ENCODE measurements around the gene NID2.

Gene NID2

DNA sequence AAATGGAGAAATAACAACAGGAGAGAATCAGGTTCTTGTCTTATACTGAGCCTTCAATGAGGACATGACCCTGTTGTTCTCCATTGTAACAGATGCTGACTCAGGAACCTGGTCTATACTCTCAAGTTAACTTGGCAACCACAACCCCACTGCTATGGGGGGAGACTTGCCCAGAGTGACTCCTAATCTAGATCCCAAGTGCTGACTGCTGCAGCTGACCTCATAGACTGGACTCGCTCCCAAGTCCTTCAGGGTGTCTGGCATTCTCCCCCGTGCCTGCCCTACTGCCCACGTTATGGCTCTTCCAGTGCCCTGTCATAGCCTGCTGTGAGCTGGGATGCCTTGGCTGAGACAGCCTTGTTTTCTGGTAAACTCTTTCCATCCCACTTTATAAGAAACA is 37.1 kb downstream of the NID2 start:
- DNase-seq: peak in 1 of 56 donors; percentile 17

GRCh38 chr14:52029881-52030280 is 39.0 kb downstream of the NID2 start:
- DNase-seq: no peak

DNA sequence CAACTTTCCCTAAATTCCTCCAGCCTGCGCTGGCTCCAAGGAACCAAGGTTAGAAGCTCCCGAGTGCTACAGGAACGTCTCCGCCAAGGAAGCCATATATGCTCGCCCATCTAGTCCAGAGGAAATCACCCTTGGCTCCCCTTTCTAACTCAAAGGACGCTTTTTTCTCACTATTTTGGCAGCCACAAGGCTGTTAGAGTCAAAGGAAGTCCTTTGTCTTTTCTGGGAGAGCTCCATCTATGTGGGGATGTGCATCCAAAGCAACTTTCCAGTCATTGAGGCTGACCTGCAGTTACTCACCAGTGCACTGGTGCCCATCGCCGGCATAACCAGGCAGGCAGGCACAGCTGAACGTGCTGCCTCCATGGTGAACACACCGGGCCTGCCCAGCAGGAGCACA is 42.0 kb downstream of the NID2 start:
- DNase-seq: peak in 27 of 56 donors; percentile 3 to 41 (median 21)

DNA sequence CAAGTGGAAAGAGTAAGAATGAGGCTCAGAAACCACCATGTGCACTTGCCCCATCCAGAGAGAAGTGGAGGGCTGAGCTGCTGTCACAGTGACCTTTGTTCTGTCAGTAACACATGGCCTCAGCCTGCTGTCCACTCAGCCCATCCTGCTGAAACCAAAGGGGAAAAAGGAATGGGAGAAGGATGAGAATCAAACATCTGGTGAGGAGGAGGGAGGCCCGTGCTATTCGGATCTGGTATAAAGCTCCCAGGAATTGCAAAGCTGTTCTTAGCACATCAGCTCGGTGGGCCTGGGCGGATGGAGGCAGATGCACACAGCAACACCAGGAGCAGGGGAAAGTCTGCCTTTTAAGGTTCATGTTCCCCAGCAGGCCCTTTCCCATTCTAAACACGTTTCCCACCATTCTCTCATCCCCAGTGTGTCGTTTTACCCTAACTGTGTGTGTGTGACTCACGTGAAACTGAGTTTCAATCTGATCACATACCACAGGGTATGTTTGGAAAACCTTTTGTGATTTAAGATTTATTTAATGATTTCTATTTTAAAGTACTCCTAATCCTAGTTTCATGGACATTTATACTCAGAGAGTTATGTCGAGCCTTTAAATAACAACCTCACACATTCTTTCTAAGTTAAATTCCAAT is 42.7 kb downstream of the NID2 start:
- DNase-seq: peak in 9 of 56 donors; percentile 7 to 25 (median 11)

DNA sequence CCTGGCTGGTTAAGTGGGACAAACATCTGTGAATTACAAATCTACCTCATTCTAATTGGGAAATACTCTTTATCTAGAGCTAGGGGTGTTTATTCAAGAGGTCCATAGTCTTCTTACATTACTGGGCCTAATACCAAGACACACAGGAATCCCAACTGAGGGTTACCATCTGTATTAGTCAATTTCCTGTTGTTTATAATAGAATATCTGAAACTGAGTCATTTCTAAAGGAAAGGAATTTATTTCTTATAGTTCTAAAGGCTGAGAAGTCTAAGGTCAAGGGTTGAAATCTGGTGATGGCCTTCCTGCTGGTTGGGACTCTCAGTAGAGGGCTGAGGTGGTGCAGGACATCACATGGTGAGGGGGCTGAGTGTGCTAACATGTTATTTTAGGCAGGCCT is 43.5 kb downstream of the NID2 start:
- DNase-seq: no peak

DNA sequence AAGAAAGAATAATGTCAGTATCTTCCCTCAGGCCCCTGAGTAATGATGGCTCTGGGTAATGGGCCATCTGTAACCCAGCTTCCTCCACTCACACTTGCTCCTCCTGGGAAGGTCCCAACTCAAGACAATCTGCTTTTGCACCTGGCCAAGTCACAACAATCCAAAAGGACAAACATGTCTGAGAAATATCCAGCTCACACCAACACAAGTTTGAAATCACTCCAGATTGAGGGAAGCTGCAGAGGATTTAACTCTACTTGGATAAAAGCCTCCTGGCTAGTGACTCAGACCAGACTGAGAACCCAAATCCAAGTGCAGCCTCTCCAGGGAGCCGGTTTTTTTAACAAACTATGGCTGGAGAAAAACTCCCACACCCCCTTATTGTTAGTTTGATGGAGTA is 45.3 kb downstream of the NID2 start:
- no peak for DNase-seq

DNA sequence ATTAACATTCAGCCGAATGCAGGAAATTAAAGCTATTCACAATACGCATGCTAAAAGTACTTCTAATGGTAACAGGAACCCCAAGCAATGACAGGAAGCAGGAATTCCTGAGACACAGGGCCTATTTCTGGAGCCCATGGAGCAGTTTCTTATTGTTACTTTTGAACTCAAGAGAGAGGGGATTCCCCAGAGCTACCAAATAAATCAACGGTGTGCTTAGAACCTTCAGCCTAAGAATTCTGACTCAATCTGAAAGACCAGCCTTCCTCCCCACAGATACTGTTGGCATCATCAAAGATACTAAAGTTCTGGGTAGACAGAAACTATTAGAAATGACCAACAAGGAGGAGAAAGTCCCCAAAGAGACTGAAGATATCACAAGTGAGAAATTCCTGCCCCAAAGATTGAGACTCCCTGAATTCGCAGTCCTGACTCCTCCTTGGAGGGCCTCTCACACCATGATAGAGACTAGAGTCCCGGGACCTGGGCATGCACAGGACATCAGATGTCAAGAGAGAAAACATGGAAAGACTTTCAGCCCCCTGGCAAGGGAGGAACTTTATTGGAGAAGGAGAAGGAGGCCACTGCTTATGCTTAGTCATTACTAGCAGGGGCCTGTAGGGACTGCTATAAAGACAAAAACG is 46.8 kb downstream of the NID2 start:
- DNase-seq: no peak

DNA sequence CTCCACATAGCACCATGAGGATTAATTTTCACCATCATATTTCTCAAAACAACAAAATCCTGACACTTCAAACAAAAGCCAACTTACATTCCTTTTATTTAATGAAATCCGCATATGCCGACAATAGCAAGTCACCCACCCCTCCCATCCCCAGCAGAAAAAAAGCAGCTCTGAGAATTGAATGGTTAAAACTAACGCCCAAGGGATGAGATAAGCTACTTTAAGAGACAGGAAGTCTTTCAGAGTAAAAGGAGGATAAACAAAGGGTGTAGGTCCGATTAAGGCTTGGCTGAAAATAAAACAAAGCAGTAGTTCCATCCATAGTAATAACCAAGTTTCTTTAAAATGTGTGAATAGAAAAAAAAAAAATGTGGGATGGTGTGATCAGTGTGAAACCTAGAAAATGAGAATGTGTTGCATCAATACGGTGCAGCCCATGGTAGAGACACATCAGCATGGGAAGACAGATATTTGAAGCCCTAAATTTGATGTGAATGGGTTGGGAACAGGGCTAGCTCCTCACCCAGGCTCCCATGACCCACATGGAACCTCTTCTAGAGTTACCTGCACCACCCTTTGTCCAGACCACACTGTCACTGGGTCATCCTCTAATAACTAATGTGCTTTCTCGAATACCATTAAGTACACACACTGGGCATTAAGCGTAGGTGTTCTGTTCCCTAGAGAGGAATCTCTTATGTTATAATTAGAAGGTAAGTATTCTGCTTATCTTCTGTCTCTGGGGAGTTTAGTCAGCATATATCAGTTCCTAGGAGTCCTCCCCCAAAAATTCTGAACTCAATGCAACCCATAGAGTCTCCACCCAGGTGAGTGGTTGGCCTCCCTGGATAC is 47.8 kb downstream of the NID2 start:
- no peak for DNase-seq

GRCh38 chr14:52020161-52020714 is 48.6 kb downstream of the NID2 start:
- no peak for DNase-seq

- DNase-seq: no peak
These were observed 49.9 kb downstream of the NID2 start for GRCh38 chr14:52018970-52019369.

- no peak for DNase-seq
These were observed 50.6 kb downstream of the NID2 start for GRCh38 chr14:52018252-52018651.

DNA sequence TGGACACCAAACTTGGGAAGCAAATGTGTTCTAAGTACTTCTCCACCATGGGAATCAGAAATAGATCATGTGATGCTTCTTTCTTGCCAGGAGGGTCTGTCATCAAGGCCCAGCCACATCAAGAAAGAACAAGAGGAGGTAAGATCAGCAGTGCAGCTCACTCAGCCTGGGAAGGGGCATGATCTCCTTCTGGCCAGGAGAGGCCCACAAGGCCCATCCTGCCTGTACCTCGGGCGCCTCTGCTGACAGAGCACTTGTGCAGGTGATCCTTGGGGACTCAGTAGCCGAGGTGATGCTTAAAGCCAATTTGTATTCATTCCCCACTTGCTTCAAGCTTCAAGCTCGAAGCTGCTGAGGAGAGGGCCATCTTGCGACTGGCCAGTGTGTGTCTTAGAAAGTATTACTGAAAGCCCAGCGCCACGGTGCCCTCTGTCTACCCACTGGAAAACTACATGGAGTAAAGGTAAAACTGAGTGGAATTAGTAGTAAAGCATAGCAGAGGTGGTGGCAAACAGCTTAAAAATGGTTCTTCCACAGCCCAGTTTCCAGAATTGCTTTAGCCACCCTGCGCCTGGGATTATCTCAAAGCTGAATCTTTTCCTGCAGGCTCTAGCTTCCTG is 53.3 kb downstream of the NID2 start:
- DNase-seq: peak in 39 of 56 donors; percentile 11 to 69 (median 40)

DNA sequence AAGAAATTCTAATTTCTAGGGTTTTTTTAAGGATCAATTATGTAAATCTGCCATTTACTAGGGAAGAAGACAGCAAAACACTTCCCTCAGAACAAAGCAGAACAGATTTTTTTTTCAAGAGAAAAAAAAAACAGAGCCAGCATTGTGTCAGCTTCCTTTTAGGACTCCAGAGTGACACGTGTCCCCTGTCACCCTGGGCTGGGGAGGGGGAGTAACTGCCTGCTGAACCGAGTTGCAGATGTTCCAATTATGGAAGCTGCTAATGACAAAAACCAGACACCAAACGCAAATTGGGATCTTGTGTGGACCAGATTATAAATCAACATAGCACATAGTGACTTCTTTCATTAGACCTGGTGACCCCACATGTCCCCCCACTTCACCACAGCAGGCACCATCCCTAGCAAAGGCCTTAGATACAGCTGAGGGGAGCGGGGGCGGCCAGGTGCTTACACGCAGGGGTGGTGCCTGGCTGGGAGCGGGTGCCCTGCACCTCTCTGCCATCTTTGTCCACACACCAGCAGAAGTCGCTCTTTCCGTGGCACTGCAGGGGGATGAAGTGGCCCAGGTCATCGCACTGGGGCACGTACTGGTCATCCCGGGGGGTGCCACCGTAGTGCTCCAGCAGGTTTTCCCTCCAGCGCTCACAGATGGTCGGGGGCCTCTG is 54.1 kb downstream of the NID2 start:
- peak in 45 of 56 donors; percentile 8 to 76 (median 44) for DNase-seq

DNA sequence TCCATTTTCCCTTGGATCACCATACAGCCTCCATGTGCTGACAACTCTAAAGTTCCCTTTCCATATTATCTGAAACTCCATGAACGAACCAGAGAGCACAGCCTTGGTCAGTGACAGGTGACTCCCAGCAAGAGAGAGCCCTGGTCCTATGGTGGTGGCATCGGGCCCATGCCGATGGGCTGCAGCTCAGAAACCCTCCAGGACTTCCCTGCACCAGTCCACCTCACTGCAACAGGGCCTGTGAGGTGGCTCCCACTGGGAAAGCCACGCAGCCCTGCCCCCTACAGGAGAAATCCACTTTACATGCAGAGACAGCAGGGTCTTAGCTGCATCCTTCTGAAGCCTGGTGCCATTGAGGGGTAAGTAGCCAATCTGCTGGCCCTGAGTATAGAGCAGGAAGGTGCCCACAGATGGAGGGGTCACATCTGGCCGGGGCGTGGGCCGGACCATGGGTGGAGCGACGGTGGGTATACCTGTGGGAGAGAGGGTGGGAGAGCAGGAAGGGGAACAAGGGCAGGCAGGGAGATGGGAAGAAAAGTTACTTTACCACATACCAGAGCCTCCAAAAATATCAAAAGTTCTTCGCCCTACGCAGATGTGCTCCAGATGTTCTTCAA is 54.8 kb downstream of the NID2 start:
- DNase-seq: peak in 16 of 56 donors; percentile 6 to 46 (median 12)

DNA sequence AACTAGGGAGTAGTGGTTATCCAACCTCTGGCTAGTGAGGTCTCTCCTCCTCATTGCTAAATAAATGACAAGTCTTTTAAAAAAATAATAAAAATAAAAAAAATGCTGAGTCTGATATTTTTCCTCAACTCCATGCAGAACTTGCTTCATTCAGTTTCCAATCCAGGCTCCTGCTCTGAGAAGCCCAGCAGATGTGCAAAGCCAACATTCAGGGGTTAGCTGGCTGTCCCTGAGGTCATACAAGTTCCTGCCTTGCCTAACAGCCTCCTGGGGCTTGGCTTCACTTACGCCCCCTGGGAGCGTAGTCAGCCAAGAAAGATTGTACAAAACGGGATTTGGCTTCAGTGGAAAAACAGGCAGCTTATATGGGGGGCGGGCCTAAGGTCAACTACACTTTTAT is 56.2 kb downstream of the NID2 start:
- DNase-seq: peak in 1 of 56 donors; percentile 10

DNA sequence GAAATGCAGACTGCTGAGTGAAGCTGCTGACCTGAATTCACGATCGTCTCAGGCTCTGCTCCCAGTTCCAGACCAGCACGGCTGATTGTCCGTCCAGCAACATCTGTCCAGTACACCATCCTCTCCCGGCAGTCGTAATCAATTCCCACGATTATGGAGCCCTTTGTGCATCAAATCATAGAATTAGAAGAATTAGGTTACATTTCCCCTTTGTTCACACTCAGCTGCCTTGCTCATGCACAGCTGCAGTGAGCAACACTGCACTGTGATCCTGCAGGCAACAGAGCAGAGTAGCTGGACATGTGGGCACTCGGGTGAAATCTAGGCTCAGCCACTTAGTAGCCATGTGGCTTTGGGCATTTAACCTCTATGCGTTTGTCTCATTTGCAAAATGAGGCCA is 57.3 kb downstream of the NID2 start:
- peak in 27 of 56 donors; percentile 2 to 40 (median 24) for DNase-seq

- no peak for DNase-seq
These were observed 58.6 kb downstream of the NID2 start for GRCh38 chr14:52010173-52010693.

DNA sequence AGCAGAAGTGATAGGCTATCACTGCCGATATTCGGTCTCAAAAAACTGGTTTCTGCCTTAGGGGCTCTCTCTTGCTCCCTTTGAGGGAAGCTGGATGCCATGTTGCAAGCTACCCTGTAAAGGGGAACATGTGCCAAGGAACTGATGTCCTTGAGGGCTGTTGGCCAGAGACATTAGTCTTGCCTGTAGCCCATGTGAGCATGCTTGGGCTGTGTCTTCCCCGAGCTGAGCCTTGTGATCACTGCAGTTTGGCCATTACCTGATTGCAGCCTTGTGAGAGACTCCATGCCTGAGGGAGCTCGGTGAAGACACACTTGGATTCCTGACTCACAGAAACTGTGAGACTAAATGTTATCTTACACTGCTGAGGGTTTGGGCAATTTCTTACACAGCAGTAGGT is 60.7 kb downstream of the NID2 start:
- DNase-seq: no peak

DNA sequence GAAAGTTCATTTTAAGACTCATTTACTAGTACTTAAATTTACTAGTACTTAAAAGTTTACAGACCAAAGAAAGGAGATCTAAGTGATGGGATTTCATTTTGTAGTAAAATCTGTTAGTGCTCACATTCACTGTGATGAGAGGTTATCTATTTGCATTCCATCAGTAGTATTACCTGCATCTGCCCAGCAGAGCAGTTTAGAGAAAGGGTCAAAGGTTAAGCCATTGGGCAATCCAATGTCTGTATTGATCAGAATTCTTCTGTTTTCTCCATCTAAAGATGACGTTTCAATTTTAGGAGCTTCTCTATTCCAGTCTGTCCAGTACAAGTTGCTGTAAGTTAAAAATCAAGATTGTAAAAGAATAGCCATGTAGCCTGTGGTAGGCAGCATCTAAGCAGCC is 61.2 kb downstream of the NID2 start:
- no peak for DNase-seq

DNA sequence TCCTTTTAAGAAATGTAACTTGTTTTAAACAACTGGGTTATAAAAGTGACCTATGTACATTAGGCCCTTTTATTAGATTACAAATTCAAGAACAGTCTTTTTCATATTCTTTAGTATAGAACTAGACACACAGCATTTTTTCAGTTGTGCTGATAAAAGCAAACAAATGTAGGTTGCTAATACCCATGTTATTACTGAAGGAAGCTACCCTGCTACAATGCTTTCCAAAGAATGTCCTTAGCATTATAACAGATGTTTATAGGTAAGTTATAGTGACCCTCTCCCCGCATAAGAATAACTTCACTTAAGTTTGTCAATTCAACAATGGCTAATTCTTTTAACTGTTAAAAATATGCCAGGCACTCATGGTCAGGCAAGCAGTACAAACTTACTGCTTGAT is 61.6 kb downstream of the NID2 start:
- no peak for DNase-seq

Measured in nucleus accumbens (tissue), 56 donors.